Ovary (tissue), 3 donors: Measurements from ENCODE around the gene CTSW.

ENCODE experiments used
- EP300 ChIP-seq: sonication (generic); formaldehyde crosslinking; IDR thresholded peaks from one replicate; pipeline ENCODE4 v1.6.1; 2017; ENCODE audit warnings: antibody characterized with exemption
- POLR2A ChIP-seq: fragments of 450-650 bp; IDR thresholded peaks from one replicate; pipeline ENCODE4 v1.6.1; 2017; ENCODE audit warnings: antibody characterized with exemption, mild to moderate bottlenecking, moderate library complexity
- TF ChIP-seq, protein P1 (sequence below), 3 donors: fragments of 450-650 bp in 2 of 3; fragments of 200-600 bp in 1 of 3; IDR thresholded peaks; one replicate each; pipeline versions ENCODE4 v1.5.1 to v1.8.0; 2016 to 2022; ENCODE audit warnings: antibody characterized with exemption in 3 of 3, mild to moderate bottlenecking in 1 of 3
- donor health status: DM: no; HTN: no; CAD: no.

DNA sequence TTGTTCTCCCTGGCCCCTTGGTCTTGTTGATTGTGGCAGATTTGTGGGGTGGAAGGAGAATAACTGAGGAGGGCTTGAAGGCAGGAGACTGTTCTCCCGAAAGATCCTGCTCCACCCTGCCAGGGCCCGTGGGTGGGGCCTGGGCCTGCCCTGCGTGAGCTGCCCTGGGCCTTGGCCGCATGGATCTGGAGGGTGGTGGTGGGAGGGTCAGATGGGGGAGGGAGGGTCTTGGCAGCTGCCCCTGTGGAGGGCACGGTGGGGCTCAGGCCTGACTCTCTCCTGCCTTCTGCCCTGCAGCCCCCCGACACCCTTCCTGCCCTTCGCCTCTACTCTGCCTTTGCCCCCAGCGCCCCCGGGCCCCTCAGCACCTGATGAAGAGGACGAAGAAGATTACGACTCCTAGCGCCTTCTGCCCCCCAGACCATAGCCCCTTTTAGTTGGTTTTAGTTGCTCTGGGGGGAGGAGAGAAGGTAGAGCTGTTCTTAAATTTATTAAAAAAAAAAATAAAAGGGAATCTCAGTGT, 41.5 kb downstream of the CTSW start:
- TF ChIP-seq, protein P1, sequence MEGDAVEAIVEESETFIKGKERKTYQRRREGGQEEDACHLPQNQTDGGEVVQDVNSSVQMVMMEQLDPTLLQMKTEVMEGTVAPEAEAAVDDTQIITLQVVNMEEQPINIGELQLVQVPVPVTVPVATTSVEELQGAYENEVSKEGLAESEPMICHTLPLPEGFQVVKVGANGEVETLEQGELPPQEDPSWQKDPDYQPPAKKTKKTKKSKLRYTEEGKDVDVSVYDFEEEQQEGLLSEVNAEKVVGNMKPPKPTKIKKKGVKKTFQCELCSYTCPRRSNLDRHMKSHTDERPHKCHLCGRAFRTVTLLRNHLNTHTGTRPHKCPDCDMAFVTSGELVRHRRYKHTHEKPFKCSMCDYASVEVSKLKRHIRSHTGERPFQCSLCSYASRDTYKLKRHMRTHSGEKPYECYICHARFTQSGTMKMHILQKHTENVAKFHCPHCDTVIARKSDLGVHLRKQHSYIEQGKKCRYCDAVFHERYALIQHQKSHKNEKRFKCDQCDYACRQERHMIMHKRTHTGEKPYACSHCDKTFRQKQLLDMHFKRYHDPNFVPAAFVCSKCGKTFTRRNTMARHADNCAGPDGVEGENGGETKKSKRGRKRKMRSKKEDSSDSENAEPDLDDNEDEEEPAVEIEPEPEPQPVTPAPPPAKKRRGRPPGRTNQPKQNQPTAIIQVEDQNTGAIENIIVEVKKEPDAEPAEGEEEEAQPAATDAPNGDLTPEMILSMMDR (IDR thresholded peaks at IDR 0.05), result no peak
- TF ChIP-seq POLR2A (no peak), EP300 (no peak)
